ENCODE data around the gene RBP3.

The RBP3 gene

DNA sequence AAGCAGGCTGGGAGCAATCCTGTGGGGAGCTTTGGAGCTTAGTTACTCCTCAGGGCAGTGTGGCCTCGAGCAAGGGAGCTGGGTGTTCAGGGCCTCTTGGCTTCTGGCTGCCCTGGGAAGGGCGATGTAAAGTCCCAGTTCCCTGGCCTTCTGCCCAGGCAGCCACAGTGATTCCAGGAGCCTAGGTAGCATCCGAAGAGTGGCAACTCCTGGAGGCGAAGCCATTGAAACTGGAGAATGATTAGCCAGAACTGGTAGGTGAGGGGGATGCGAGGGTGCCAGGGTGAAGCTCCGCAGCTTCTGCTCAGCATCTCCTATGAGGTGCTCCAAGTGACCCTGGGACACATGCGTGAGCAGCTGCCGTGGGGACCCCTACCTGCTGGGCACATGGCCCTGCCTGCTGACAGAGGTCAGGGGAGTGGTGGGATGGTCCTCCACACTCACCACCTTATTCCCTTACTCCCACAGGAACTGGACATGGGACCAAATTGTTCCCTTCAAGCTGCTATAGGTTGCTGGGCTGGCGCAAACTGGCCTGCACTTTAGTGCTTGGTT lies 33.7 kb upstream of the RBP3 start:
- no peak for TF ChIP-seq MYC (IDR thresholded peaks at IDR 0.05; ENCODE audit: low read depth, low read length)
- TF ChIP-seq, protein P1, sequence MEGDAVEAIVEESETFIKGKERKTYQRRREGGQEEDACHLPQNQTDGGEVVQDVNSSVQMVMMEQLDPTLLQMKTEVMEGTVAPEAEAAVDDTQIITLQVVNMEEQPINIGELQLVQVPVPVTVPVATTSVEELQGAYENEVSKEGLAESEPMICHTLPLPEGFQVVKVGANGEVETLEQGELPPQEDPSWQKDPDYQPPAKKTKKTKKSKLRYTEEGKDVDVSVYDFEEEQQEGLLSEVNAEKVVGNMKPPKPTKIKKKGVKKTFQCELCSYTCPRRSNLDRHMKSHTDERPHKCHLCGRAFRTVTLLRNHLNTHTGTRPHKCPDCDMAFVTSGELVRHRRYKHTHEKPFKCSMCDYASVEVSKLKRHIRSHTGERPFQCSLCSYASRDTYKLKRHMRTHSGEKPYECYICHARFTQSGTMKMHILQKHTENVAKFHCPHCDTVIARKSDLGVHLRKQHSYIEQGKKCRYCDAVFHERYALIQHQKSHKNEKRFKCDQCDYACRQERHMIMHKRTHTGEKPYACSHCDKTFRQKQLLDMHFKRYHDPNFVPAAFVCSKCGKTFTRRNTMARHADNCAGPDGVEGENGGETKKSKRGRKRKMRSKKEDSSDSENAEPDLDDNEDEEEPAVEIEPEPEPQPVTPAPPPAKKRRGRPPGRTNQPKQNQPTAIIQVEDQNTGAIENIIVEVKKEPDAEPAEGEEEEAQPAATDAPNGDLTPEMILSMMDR (IDR thresholded peaks at IDR 0.05; ENCODE audit: low read depth, low read length), result no peak
- TF ChIP-seq POLR2A (IDR thresholded peaks at IDR 0.05; ENCODE audit: extremely low read depth, insufficient read length), result no peak
- TF ChIP-seq, protein P2, sequence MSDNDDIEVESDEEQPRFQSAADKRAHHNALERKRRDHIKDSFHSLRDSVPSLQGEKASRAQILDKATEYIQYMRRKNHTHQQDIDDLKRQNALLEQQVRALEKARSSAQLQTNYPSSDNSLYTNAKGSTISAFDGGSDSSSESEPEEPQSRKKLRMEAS (IDR thresholded peaks at IDR 0.05; ENCODE audit: low read depth, low read length), result no peak
- no peak for DNase-seq (ENCODE audit: low read depth)

DNA sequence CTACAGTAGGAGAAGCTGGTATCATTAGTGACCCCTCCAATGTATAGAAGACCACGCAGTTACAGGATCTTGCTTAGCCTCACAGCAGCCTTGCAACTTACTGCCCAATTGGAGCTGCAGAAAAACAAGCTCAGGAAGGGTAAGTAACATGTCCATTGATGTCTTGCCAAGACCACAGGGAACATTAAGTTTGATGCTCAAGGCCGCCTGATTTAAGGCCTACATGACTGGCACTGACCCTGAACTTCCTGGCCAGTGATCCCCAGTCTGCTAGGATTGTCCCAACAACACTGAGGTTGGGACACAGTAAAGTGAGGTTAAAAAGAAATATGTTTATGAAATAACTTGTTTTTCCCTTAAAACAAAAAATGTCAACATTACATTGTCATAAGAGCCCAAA lies 32.7 kb upstream of the RBP3 start:
- no peak for DNase-seq (ENCODE audit: low read depth)
- TF ChIP-seq, protein P1 (IDR thresholded peaks at IDR 0.05; ENCODE audit: low read depth, low read length), result no peak
- TF ChIP-seq POLR2A (IDR thresholded peaks at IDR 0.05; ENCODE audit: extremely low read depth, insufficient read length) (no peak), MYC (IDR thresholded peaks at IDR 0.05; ENCODE audit: low read depth, low read length) (no peak)
- TF ChIP-seq, protein P2 (IDR thresholded peaks at IDR 0.05; ENCODE audit: low read depth, low read length), result no peak
- no peak overlapping the region for H3K4me3 ChIP-seq (ENCODE audit: low read depth, low read length)

More for the DNA sequence above, 33.7 kb upstream of the RBP3 start:
- H3K4me3 ChIP-seq (ENCODE audit: low read depth, low read length), result no peak overlapping the region

DNA sequence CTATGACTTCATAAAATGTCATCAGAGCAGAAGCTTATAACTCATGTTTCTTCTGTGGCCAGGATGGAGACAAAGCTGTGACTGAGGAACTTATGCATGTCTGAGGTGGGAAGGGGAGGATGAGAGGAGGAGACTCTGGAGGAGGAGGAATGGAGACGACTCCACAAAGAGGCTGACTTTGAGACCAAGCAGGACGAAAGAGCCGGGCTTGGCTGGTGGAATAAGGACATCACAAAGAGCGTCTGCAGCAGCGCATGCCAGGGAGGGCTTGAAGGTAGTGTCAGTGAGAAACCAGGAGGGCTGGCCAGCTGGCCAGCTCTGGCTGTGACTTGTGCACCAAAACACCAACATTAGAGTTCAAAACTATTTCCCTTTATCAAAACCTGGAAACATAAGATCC lies 32.0 kb upstream of the RBP3 start:
- no peak overlapping the region for H3K4me3 ChIP-seq (ENCODE audit: low read depth, low read length)
- DNase-seq (ENCODE audit: low read depth), result no peak
- no peak for TF ChIP-seq MYC (IDR thresholded peaks at IDR 0.05; ENCODE audit: low read depth, low read length)
- TF ChIP-seq, protein P1 (IDR thresholded peaks at IDR 0.05; ENCODE audit: low read depth, low read length), result no peak
- no peak for TF ChIP-seq POLR2A (IDR thresholded peaks at IDR 0.05; ENCODE audit: extremely low read depth, insufficient read length)
- TF ChIP-seq, protein P2 (IDR thresholded peaks at IDR 0.05; ENCODE audit: low read depth, low read length), result no peak

DNA sequence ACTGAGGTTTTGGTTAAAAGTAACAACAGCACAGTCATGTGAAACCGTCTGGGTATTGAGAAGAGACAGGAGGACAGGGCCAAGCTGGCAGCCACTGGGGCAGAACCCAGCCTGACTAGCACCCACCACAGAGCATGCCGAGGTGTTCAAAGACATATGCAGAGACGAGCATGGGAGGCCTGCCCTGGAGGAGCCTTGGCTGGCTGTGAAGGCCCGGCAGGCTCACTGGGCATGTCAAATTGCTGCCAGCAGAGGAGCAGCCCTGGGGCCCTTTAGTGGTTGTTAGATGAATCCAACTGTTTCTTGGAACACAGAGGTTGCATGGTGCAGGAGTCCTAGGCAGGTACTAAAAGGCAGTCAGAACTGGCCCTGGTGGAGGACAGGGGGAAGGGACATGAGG lies 30.9 kb upstream of the RBP3 start:
- no peak for DNase-seq (ENCODE audit: low read depth)
- TF ChIP-seq MYC (IDR thresholded peaks at IDR 0.05; ENCODE audit: low read depth, low read length), result no peak
- H3K4me3 ChIP-seq (ENCODE audit: low read depth, low read length), result no peak overlapping the region

DNA sequence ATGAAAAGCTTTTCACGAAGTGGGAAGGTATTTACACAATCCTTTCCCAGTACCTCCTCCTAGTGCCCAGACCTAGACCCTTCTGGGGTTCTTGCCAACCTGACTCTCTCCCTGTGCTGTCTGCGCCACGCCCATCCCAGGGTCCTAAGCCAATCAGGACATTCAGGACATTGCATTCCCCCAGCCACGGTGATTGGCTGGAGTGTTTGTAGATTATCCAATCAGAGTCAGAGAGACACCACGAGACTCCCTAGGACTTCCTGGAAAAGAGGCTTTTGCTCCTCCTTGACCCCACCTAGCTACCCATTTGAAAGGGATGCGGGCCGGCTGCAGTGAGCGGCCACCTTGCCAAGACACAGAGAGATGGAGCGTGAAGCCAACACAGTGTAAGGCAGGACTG lies 29.5 kb upstream of the RBP3 start:
- peak; percentile 40 for DNase-seq (ENCODE audit: low read depth)
- TF ChIP-seq MYC (IDR thresholded peaks at IDR 0.05; ENCODE audit: low read depth, low read length) (no peak), POLR2A (IDR thresholded peaks at IDR 0.05; ENCODE audit: extremely low read depth, insufficient read length) (no peak)
- TF ChIP-seq, protein P2 (IDR thresholded peaks at IDR 0.05; ENCODE audit: low read depth, low read length), result no peak
- TF ChIP-seq, protein P1 (IDR thresholded peaks at IDR 0.05; ENCODE audit: low read depth, low read length), result no peak
- no peak overlapping the region for H3K4me3 ChIP-seq (ENCODE audit: low read depth, low read length)

DNA sequence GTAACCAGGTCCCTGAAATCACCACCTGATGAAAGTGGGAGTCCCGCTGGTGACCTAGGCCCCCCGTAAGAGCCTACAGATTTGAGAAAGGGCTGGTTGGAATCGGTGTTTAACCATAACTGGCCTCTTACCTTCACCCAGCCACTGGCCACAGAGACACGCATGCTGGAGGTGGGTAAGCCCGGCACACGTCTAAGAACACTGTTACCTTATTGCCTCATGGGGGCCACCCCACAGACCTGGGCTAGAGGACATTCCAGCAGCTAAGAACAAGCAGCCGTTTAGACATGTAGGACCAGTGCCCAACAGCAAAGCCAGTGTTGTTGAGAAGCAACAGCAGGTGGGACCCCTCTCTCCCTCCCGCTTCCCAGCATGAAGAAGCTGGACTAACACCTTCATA lies 28.4 kb upstream of the RBP3 start:
- no peak for TF ChIP-seq MYC (IDR thresholded peaks at IDR 0.05; ENCODE audit: low read depth, low read length)
- TF ChIP-seq POLR2A (IDR thresholded peaks at IDR 0.05; ENCODE audit: extremely low read depth, insufficient read length), result no peak
- TF ChIP-seq, protein P1 (IDR thresholded peaks at IDR 0.05; ENCODE audit: low read depth, low read length), result no peak
- TF ChIP-seq, protein P2 (IDR thresholded peaks at IDR 0.05; ENCODE audit: low read depth, low read length), result no peak
- no peak for DNase-seq (ENCODE audit: low read depth)
- no peak overlapping the region for H3K4me3 ChIP-seq (ENCODE audit: low read depth, low read length)
